HG02852 (cell line): ENCODE data around the gene PRKG1.
"Not testable (repeated sequence)": the region's sequence is repeated elsewhere in the genome, so short reads cannot be mapped to it uniquely, and the experiment has no call there.

Experiments used
- ATAC-seq: cut with Tn5 transposase; IDR thresholded peaks from one replicate; pipeline ENCODE4 v1.9.1; 2021; ENCODE audit warnings: mild to moderate bottlenecking, moderate library complexity; ENCODE audit not compliant: unreplicated experiment

Gene PRKG1

DNA sequence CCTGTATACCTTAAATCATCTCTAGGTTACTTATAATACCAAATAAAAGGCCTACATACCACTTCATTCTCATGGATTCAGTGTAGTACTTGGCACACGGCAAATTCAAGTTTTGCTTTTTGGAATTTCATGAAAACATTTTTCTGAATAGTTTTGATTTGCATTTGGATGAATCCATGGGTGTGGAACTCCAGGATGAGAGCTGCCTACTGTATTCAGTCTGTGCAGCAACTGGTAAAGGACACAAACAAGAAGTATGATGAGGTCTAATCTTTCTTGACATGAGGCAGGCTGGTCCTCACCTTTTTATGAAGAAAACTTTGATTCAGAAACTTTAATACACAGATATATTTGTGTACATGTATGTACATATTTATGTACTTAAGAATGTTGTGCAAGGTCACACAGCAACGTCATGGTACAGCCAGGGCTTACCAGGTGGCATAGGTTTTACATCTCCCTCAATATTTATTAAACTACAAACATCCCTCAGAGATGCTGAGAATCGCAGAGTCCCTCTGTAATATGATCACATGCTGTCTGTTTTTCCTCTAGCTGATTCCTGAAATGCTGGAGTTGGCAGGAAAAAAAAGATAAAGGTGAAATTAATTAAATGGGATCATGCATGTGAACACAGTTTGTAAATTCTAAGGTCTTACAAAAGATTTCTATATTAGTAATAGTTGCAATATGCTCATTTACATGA is 239.6 kb downstream of the PRKG1 start:
- no peak for ATAC-seq

DNA sequence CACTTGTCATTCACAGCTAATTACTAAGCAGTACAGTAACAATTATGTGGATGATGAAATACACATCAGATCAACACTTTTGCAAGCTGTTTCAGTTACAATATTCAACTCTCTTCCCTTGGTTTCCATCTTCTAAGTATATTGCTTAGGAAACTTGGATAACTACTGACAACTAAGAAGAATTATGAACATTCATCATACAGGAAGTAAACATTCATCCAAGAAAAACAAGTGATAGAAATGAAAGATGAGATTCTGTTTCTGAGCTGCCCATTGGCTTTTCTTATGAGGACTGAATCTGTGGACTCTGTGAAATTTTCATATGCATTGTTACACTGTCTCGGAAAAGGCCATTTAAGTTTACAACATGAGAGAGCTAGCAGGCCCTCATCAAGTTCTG is 240.2 kb downstream of the PRKG1 start:
- ATAC-seq: no peak

DNA sequence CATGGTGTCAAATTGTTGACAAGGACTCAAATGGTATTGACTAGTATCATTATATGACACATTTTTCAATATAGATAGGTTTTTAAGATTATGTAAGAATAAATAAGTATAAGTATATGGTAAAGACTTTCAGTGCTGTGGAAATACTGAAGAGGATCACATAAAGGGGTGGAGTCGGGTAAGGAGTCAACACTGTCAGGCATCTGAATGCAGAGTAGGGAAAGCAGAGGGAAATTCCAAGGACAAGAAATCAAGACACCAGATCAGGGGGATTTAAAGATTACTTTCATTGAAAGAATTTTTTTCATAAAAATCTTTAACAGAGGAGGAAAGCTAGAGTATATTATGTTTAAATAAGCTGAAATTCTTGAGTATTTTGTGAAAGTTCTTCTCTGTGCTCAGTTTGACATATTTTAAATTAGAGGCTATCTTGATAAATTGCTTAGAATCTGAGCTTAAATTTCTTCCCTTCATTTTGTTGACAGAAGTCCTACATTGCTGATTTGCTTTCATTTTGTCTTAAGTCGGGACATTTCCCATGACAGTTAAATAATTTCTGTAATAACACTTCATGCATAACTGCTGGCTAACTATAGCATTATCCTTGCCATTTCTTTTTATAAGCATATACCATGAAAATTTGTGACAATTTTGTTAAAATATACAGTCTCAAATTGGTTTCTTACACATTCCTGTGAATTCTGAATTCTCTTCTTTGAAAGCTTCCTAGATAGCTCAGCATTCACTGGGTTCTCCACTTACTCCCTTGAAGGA is 244.3 kb downstream of the PRKG1 start:
- no peak for ATAC-seq

DNA sequence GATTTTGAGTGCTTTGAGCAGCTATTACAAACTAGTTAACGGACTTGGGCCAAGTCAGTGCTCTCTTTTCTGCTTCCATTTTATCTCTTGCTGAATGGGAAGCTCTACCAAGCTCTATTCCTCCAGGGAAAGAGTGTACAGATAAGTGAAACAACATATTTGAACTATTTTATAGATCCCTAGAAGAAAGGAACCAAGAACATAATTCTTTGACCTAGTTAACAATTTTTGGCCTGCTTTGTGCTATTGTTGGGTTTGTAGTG is 244.8 kb downstream of the PRKG1 start:
- ATAC-seq: no peak

DNA sequence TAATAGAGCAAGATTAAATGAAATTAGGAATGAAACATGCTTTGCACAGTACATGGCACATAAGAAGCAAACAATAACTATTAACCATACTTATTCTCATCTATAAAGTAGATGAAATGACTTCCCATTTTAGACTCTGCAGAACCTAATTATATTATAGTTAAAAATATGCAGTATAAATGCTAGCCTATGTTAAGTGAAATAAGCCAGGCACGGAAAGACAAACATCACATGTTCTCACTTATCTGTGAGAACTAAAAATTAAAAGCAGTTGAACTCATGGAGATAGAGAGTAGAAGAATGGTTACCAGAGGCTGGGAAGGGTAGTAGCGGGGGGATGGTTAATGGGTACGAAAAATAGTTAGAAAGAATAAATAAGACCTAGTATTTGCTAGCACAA is 247.0 kb downstream of the PRKG1 start:
- no peak for ATAC-seq

- ATAC-seq: no peak
Observed at GRCh38 chr10:51321980-51322379, 247.7 kb downstream of the PRKG1 start.

DNA sequence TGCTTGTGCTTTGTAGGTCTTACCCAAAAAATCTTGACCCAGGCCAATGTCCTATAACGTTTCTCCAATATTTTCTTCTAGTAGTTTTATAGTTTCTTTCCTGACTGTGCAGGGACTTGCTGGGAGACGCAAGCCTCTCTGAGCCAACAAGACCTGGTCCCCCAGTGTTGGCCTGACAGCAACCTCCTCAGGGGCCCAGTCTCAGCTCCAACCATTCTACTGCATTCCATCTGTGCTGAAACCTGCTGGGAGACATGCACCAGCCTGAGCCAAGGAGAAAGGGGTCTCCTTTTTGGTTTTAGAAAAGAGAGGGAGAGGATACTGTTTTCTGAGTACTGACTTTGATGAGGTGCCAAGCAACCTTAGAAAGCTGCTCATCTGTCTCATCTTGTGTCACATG is 251.4 kb downstream of the PRKG1 start:
- ATAC-seq: no peak

DNA sequence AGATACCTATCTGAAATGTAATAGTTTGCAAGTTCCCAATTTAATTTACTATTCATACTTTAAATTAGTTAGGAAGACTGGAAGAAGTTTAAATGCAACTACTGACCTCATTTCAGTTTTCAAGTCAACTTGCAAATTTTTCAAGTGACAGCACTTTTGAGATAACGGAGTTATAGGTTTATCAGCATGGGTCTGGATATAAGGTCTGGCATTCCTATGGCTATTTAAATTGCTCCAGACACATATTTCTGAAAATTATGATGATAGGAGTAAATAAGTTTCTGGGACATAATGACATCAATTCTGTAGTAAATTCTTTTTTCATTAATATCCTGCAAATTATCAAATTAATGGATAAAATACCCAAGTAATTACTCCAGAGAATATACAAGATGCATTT is 251.9 kb downstream of the PRKG1 start:
- ATAC-seq: no peak

GRCh38 chr10:51327432-51327831 is 253.1 kb downstream of the PRKG1 start:
- ATAC-seq: no peak

DNA sequence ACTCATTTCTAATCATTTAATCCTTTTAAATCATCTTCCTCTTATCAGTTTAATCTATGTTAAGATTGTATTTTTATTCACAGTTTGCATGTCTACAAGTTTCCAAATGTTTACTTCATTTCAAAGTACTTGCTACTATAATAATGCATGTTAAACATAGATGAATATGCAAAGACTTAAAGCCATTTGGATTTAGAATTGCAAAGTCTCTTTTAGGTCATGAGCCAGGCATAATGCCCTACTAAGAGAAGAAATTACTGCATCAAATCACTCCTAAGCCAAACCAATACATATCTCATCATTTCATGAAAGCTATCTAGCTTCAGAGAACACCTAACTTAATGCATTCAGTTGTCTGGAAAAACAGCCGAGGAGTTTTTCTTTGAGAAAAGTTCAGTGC is 266.1 kb downstream of the PRKG1 start:
- no peak for ATAC-seq

- ATAC-seq: no peak
Observed at GRCh38 chr10:51340845-51341610, 266.7 kb downstream of the PRKG1 start.

GRCh38 chr10:51341745-51342144 is 267.5 kb downstream of the PRKG1 start:
- ATAC-seq: not testable (repeated sequence)

- ATAC-seq: no peak
Observed at GRCh38 chr10:51342381-51342780, 268.1 kb downstream of the PRKG1 start.

GRCh38 chr10:51343391-51343790 is 269.1 kb downstream of the PRKG1 start:
- ATAC-seq: no peak

DNA sequence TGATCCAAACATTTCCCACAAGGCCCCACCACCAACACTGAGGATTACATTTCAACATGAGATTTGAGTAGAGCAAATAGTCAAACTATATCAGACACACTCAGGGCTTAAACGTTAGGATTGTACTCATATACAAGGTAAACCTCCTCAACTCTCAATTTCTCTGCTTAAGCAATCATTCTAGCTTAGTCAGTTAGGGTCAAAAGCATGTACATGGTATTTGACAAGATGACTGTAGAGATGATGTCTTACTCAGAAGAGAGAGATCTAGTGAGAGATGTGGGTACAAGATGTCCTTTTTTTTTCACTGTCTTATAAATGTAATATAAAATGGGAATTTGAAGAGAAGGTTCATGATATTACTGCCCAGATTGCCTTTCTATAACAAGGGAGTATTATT is 270.1 kb downstream of the PRKG1 start:
- no peak for ATAC-seq

GRCh38 chr10:51348622-51349021 is 274.3 kb downstream of the PRKG1 start:
- ATAC-seq: no peak

DNA sequence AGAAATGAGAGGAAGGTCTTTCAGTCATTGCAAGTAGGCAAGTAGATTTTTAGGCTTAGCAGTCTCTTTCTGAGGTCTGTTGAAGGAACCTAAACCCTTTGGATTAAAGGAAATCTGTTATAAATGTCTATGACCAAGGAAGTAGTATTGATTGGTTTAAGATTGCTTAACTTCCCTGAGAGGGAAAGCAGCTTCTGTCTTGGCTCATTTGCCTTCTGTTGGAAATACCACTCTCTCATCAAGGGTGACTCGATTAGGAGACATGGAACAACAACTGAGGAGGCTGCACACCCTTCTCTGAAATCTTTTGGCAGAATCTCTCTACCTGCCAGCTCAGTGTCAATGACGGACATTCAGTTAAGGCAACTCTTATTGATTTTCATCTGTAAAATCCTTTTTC is 282.9 kb downstream of the PRKG1 start:
- ATAC-seq: no peak

- no peak for ATAC-seq
Observed at GRCh38 chr10:51358227-51358626, 283.9 kb downstream of the PRKG1 start.

DNA sequence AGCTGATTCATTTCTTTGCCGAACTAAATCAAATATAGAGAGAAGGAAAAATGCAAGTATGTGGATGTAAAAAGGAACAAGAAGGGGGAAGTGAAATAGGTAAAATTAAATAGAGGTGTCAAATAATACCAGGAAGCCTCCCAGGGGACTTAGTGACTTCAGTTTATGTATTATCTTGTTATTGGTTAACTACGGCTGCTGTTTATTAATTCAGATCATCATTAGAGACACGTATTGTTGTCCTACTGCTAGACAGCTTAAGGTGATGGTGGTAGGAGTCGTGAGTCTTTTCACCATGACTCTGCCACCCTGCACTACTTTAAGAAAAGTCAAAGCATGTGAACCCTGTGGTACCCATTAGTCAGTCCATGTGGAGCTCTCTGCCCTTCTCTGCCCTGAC is 289.1 kb downstream of the PRKG1 start:
- ATAC-seq: no peak

- no peak for ATAC-seq
Observed at GRCh38 chr10:51364674-51365073, 290.4 kb downstream of the PRKG1 start.

- no peak for ATAC-seq
Observed at GRCh38 chr10:51366044-51366443, 291.8 kb downstream of the PRKG1 start.

DNA sequence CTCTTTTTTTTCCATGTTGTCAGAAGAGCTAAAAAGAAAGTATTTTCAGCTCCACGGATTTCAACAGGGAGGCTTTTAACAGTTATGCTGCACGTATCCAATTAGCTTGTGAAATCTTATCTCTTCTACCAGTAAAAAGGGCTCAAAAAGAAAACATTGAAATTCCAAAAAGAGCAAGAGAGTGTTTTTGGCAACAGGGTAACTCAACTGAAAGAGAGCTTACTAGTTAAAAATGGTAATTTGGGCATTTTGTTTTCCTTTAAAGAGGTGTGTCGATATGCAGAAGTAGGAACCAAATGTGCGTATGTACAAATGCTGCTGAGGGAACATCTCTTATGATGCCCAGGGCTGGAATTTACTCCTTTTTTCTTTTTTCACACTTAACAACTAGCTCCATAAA is 292.8 kb downstream of the PRKG1 start:
- ATAC-seq: no peak
